Loucy (cell line): ENCODE measurements around the gene ZNF500.

Experiments
- CTCF ChIP-seq: fragments of 200-600 bp; sonication (generic); conservative IDR thresholded peaks from 2 replicates; pipeline ENCODE4 v1.5.1; 2014; ENCODE audit warnings: mild to moderate bottlenecking, antibody characterized with exemption, low read length
- EZH2phosphoT487 ChIP-seq: fragments of 200-600 bp; IDR thresholded peaks from 2 replicates; pipeline ENCODE4 v1.6.1; 2018; ENCODE audit warnings: antibody characterized with exemption, mild to moderate bottlenecking, moderate library complexity, borderline replicate concordance

GRCh38 chr16:4802659-4803287 lies 35.8 kb upstream of the ZNF500 start:
- TF ChIP-seq CTCF (no peak), EZH2phosphoT487 (no peak)
